C4-2B (cell line): ENCODE data around the gene THYN1.
A peak's percentile ranks its signal among the peaks of the same experiment; 100 is the strongest.

Experiments used
- H3K27ac ChIP-seq: fragments of 450-650 bp; 2 replicates; pipeline ENCODE4 v1.5.1; 2017
- ZFX ChIP-seq: fragments of 450-650 bp; IDR thresholded peaks from 2 replicates; pipeline ENCODE4 v1.6.1; 2017
- TF ChIP-seq, protein P1 (sequence below): fragments of 450-650 bp; conservative IDR thresholded peaks from 2 replicates; pipeline ENCODE4 v1.5.1; 2017; ENCODE audit warnings: mild to moderate bottlenecking

THYN1 gene

DNA sequence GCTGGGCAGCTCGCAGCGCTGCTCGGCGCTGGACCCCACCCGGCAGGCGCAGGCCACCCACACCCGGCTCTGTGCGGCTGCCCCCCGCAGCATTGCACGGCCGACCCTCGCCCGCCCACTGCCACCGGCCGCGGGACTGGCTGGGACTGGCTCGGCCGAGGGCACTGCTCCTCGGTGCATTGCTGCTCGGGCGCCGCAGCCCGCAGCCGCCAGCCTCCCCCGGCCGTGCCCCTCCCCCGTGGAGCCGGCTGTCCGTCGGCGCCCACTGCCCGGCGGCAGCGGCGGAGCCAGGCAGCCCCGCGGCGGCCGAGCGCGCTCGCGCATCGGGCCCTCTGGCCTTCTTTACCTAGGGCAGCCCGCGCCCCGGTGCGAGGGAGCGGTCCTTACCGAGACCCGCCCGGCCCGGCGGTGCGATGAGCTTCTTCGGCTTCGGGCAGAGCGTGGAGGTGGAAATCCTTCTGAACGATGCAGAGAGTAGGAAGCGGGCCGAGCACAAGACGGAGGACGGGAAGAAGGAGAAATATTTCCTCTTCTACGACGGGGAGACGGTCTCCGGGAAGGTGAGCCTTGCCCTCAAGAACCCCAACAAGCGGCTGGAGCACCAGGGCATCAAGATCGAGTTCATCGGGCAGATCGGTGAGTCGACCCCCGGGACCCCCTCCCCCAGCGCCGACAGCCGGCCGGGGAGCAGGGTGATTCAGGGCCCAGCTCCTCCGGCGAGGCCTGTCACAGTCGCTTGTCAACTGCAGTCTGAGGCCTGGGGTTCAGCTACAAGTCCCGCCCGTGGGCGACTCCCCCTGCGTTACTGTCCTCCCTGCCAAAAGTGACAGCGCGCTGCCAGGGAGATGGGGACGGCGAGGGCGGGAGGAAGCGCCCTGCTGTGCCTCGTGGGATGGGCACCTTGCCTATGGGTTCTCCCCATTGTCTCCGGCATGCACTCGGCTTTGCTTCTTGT lies 28.2 kb downstream of the THYN1 start:
- peak overlapping the region; percentile 87 for H3K27ac ChIP-seq

GRCh38 chr11:134223836-134224709 lies 29.1 kb downstream of the THYN1 start, which contains the start of the genes NCAPD3 and VPS26B:
Gene NCAPD3, minus strand, starts transcription at chr11:134223967. Its CDS starts 41 bp downstream, at chr11:134223926.
Gene VPS26B, plus strand, starts transcription at chr11:134224671. Its CDS starts 452 bp downstream, at chr11:134225123.
- peak within 1 kb of the TSS; percentile 87 for H3K27ac ChIP-seq
- TF ChIP-seq ZFX: no peak
- TF ChIP-seq, protein P1, sequence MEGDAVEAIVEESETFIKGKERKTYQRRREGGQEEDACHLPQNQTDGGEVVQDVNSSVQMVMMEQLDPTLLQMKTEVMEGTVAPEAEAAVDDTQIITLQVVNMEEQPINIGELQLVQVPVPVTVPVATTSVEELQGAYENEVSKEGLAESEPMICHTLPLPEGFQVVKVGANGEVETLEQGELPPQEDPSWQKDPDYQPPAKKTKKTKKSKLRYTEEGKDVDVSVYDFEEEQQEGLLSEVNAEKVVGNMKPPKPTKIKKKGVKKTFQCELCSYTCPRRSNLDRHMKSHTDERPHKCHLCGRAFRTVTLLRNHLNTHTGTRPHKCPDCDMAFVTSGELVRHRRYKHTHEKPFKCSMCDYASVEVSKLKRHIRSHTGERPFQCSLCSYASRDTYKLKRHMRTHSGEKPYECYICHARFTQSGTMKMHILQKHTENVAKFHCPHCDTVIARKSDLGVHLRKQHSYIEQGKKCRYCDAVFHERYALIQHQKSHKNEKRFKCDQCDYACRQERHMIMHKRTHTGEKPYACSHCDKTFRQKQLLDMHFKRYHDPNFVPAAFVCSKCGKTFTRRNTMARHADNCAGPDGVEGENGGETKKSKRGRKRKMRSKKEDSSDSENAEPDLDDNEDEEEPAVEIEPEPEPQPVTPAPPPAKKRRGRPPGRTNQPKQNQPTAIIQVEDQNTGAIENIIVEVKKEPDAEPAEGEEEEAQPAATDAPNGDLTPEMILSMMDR: no peak

More for the DNA sequence above, 28.2 kb downstream of the THYN1 start:
- peak; percentile 56 for TF ChIP-seq ZFX
- TF ChIP-seq, protein P1: no peak

DNA sequence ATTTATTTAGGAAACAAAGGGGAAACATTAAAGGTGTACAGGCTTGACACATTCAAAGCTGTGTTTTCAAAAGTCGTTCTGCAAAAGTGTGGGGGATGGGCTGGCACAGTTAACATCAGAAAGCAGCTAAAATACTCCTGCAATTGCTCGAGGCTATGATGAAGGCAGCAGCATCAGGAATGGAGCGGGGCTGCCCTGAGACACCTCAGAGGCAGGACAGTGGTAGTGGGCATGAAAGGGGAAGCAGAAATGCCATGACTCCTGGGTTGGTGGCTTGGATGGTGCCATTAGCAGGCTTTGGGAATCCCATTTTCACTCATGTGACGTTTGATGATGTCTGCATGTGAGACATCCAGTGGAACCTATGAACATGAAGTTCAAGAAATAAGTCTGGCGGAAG lies 30.0 kb downstream of the THYN1 start:
- peak overlapping the region; percentile 87 for H3K27ac ChIP-seq
- no peak for TF ChIP-seq ZFX
- TF ChIP-seq, protein P1: no peak

DNA sequence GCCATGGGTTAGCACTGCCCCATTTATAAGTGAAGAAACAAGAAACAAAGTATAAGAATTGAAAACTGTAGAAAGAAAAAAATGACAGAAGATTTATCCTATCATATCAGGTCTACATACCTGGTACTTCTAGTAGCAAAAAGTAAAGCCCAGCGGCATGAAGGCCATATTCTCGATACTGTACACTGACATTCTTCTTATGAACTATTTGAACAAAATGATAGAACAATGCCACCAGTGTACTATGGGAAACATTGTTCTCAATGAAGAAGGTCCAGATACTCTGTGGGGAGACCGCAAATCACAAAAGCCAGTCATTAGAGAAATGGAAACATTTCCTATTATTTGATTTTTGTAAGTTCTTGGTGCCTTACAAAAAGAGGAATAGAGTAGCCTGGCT lies 36.3 kb downstream of the THYN1 start:
- H3K27ac ChIP-seq: no peak overlapping the region
- no peak for TF ChIP-seq ZFX
- TF ChIP-seq, protein P1: no peak

- TF ChIP-seq, protein P1: no peak
- no peak for TF ChIP-seq ZFX
- no peak overlapping the region for H3K27ac ChIP-seq
Measured at GRCh38 chr11:134215836-134216235, 37.3 kb downstream of the THYN1 start.

- no peak for TF ChIP-seq ZFX
- TF ChIP-seq, protein P1: peak; percentile 94
- H3K27ac ChIP-seq: no peak overlapping the region
Measured at GRCh38 chr11:134207538-134208239, 45.5 kb downstream of the THYN1 start.
